HG02798 (cell line): Measurements from ENCODE around the gene HLA-DOA.
A peak's percentile ranks its signal among the peaks of the same experiment; 100 is the strongest.

Source experiments
- ATAC-seq: cut with Tn5 transposase; IDR thresholded peaks from one replicate; pipeline ENCODE4 v1.9.1; 2021; ENCODE audit warnings: mild to moderate bottlenecking; ENCODE audit not compliant: unreplicated experiment, poor library complexity

Gene HLA-DOA

GRCh38 chr6:32980488-32981038 lies 28.8 kb downstream of the HLA-DOA start:
- ATAC-seq = no peak

- no peak for ATAC-seq
Observed at GRCh38 chr6:32979720-32980487, 29.5 kb downstream of the HLA-DOA start.

- ATAC-seq = no peak
Observed at GRCh38 chr6:32977953-32978324, 31.5 kb downstream of the HLA-DOA start.

- no peak for ATAC-seq
Observed at GRCh38 chr6:32977272-32977952, 32.0 kb downstream of the HLA-DOA start.

- ATAC-seq = no peak
Observed at GRCh38 chr6:32976334-32977069, 32.9 kb downstream of the HLA-DOA start.

GRCh38 chr6:32975886-32976285 lies 33.5 kb downstream of the HLA-DOA start:
- ATAC-seq = no peak

GRCh38 chr6:32974541-32975308 lies 34.7 kb downstream of the HLA-DOA start:
- ATAC-seq = no peak

GRCh38 chr6:32974016-32974333 lies 35.4 kb downstream of the HLA-DOA start:
- ATAC-seq = no peak

- ATAC-seq = no peak
Observed at GRCh38 chr6:32973144-32974015, 36.0 kb downstream of the HLA-DOA start.

GRCh38 chr6:32972353-32973143 lies 36.8 kb downstream of the HLA-DOA start:
- ATAC-seq = no peak

- ATAC-seq = peak; percentile 55
Observed at GRCh38 chr6:32971581-32972352, 37.6 kb downstream of the HLA-DOA start.

GRCh38 chr6:32971242-32971580 lies 38.2 kb downstream of the HLA-DOA start:
- ATAC-seq = no peak

GRCh38 chr6:32970413-32971241 lies 38.8 kb downstream of the HLA-DOA start:
- no peak for ATAC-seq

GRCh38 chr6:32969685-32970412 lies 39.5 kb downstream of the HLA-DOA start:
- ATAC-seq = no peak

GRCh38 chr6:32968867-32969684 lies 40.3 kb downstream of the HLA-DOA start:
- no peak for ATAC-seq
